Measurements from ENCODE around the gene MTCL3.

MTCL3 gene

DNA sequence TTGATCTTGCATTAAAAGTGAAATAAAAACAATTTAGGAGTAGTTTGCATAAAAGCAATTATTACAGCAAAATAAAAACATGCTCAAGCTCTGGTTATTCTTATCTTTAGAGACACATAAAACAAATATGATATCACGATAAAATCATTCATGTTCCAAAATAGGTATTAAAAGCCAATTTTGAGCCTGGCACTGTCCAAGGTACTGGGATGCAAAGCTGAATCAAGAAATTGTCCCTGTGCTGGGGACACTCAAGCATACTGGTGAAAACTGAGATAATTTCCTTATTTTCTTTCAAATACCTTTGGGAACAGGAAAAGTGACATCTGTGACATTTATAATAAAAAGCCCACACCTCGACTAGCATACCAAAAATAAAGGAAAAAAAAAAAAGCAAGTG, 931 bp upstream of the MTCL3 start:
- TF ChIP-seq, protein P1, sequence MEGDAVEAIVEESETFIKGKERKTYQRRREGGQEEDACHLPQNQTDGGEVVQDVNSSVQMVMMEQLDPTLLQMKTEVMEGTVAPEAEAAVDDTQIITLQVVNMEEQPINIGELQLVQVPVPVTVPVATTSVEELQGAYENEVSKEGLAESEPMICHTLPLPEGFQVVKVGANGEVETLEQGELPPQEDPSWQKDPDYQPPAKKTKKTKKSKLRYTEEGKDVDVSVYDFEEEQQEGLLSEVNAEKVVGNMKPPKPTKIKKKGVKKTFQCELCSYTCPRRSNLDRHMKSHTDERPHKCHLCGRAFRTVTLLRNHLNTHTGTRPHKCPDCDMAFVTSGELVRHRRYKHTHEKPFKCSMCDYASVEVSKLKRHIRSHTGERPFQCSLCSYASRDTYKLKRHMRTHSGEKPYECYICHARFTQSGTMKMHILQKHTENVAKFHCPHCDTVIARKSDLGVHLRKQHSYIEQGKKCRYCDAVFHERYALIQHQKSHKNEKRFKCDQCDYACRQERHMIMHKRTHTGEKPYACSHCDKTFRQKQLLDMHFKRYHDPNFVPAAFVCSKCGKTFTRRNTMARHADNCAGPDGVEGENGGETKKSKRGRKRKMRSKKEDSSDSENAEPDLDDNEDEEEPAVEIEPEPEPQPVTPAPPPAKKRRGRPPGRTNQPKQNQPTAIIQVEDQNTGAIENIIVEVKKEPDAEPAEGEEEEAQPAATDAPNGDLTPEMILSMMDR (IDR thresholded peaks at IDR 0.05): no peak
- Histone ChIP-seq H3K9ac (ENCODE audit: low read depth in 2 of 2, low read length in 2 of 2) (no peak overlapping the region), H3K27ac (no peak overlapping the region), H3K27me3 (peaks cover 30% of the 10 kb centered on the region), H3K4me3 (no peak overlapping the region), H3K4me1 (peaks cover 13% of the 10 kb centered on the region), H3K9me3 (no peaks in the 10 kb centered on the region), H3K36me3 (no peaks in the 10 kb centered on the region)
- intact Hi-C loops (cut with DNase I): no loop called here
- no peak for DNase-seq

DNA sequence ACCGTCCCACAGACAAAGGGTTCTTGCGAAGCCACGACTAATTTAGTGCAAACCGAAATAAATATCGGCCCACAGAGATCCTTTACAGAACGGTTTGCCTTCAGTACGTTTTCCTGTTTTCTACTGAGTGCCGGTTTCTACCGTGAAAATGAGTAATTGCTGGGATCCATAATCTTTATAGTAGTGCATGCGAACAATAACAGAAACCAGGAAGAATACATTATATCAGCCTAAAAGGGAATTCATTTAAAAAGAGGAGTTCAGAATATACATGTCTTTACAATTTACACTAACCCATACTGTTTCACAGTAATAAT, 292 bp upstream of the MTCL3 start:
- no peaks in the 10 kb centered on the region for H3K36me3 ChIP-seq
- no peak for DNase-seq
- no peak overlapping the region for H3K9ac ChIP-seq (ENCODE audit: low read depth in 2 of 2, low read length in 2 of 2)
- TF ChIP-seq, protein P1 (IDR thresholded peaks at IDR 0.05): no peak
- intact Hi-C loops (cut with DNase I): no loop called here
- no peak overlapping the region for H3K4me3 ChIP-seq
- H3K27ac ChIP-seq: no peak overlapping the region
- no peaks in the 10 kb centered on the region for H3K9me3 ChIP-seq
- H3K27me3 ChIP-seq: peaks cover 33% of the 10 kb centered on the region
- peaks cover 14% of the 10 kb centered on the region for H3K4me1 ChIP-seq

DNA sequence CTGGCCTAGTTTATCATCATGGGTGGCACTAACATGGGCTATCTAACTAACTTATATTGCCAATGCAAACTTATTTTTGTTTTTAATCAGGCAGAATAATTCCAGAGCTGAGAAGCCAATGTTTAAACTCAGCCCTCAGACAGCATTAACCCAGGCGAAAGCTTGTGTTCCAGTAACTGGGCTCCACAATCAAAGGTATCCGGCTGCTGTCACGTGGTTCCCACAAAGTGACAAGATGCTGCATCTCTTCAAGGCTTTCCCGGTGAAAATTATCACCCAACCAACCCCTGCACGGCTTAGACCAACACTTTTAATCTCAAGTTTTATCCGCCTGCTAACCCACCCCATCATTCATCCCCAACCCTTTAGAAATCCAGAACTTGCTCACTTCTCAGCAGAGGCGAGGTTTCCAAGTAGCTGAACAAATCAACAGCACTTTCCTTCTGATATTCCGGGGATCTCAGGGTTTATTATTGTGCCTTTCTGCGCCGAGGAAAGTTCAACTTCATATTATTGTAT, 885 bp downstream of the MTCL3 start:
- H3K36me3 ChIP-seq: no peaks in the 10 kb centered on the region
- H3K9me3 ChIP-seq: no peaks in the 10 kb centered on the region
- H3K4me1 ChIP-seq: peaks cover 14% of the 10 kb centered on the region
- no peak for DNase-seq
- no peak overlapping the region for H3K4me3 ChIP-seq
- H3K9ac ChIP-seq (ENCODE audit: low read depth in 2 of 2, low read length in 2 of 2): no peak overlapping the region
- H3K27me3 ChIP-seq: peaks cover 35% of the 10 kb centered on the region
- H3K27ac ChIP-seq: no peak overlapping the region
- TF ChIP-seq, protein P1 (IDR thresholded peaks at IDR 0.05): no peak
- intact Hi-C loops (cut with DNase I): no loop called here

DNA sequence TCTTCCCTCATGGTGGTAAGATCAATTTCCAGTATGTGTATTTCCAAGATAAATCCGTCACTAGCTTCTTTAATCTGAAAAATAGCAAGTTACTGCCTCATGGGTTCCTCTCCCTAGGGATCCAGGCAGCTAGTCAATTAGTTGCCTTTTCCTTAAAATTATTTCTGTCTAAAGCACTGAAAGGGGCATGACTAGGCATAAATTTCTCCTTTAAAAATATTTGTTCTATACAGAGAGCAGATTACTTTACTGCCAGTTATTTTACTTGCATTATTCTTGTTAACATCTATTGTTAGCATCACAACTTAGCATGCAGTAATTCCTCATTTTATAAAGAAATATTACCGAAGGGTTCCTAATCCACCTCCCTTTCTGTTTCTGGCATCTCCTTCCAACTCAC, 1.4 kb downstream of the MTCL3 start:
- DNase-seq: no peak
- no peak overlapping the region for H3K27ac ChIP-seq
- peaks cover 38% of the 10 kb centered on the region for H3K27me3 ChIP-seq
- intact Hi-C loops (cut with DNase I): no loop called here
- TF ChIP-seq, protein P1 (IDR thresholded peaks at IDR 0.05): no peak
- no peak overlapping the region for H3K9ac ChIP-seq (ENCODE audit: low read depth in 2 of 2, low read length in 2 of 2)
- H3K4me1 ChIP-seq: peaks cover 14% of the 10 kb centered on the region
- no peaks in the 10 kb centered on the region for H3K36me3 ChIP-seq
- H3K9me3 ChIP-seq: no peaks in the 10 kb centered on the region
- no peak overlapping the region for H3K4me3 ChIP-seq

DNA sequence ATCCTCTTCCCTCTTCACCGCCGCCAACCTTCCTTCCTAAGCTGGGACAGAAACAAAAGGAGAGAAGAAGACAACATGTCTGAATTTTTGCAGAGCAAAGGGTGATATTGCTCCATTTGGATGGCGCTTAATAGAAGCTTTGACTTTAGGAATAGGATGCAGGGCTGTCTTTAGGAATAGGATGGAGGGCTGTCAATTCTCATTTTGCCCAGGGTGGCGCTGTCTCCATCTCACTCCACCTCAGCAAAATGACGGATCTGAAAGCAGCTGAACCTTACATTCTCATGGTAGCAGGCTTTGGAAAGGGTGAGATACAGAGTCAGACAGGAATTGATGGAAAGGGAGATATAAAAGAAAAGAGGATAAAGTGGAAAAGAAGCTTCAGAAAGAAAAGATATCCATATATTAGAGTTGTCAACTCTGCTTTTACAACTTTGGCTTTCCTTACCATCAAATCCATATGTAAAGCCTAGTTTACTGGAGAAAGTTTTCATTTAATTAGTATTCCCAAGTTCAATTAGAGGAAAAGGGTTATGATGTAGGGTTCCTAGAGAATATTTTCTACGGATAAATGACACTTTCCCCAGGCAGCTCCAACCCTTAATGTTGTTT, 2.4 kb downstream of the MTCL3 start:
- TF ChIP-seq, protein P1 (IDR thresholded peaks at IDR 0.05): peak; percentile 54
- H3K4me3 ChIP-seq: peak overlapping the region; percentile 56
- DNase-seq: peak; percentile 20
- no peak overlapping the region for H3K9ac ChIP-seq (ENCODE audit: low read depth in 2 of 2, low read length in 2 of 2)
- H3K9me3 ChIP-seq: no peaks in the 10 kb centered on the region
- H3K36me3 ChIP-seq: no peaks in the 10 kb centered on the region
- peaks cover 14% of the 10 kb centered on the region for H3K4me1 ChIP-seq
- H3K27ac ChIP-seq: no peak overlapping the region
- H3K27me3 ChIP-seq: peaks cover 38% of the 10 kb centered on the region
- intact Hi-C loops (cut with DNase I): no loop called here

All from colonic mucosa (tissue), 4 donors.